ENCODE results near the gene MAML1. TPM values are rescaled to one million over a fixed set of nuclear protein-coding genes. Genes with fewer than 3 reads are reported as not detected.

The MAML1 gene
- total and polyA plus RNA-seq, 2 experiments from 2014 or later = 5.8 to 9.5 TPM

DNA sequence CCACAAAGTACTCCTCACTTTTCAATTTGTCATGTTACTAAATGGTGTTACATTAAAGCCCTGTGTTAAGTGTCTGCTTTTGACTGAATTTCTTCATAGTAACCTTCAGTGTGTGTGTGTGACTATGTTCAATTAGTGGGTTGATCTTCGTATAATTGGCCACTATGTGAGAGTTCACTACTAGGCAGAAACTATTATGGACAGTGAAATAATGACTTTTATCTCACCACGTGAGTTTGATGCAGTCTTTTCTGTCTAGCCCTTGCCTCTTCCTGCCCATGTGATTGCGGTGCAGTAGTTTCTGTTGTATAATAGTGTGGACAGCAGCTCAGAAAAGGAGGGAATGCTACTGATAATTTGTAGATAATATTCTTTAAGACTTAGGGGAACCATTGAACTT, 1.8 kb upstream of the MAML1 start:
- Histone ChIP-seq H3K79me2 (ENCODE audit: insufficient read depth) (peaks cover 43% of the 10 kb centered on the region), H3K9me3 (ENCODE audit: low read depth) (no peaks in the 10 kb centered on the region), H3K27me3 (replicated peaks; ENCODE audit: insufficient read depth) (no peaks in the 10 kb centered on the region), H3K36me3 (ENCODE audit: low read depth) (peaks cover 49% of the 10 kb centered on the region), H3K9ac (peak overlapping the region; percentile 89; the same call in 1 of the 2 replicates), H3K4me3 (no peak overlapping the region), H3F3A (ENCODE audit: insufficient read depth) (peaks cover 73% of the 10 kb centered on the region), H3K4me1 (ENCODE audit: insufficient read depth) (peaks cover 14% of the 10 kb centered on the region), H4K20me1 (ENCODE audit: insufficient read depth) (peaks cover 4% of the 10 kb centered on the region; the same call in 1 of the 2 replicates), H3K27ac (peak overlapping the region; percentile 82), H3K9me2 (ENCODE audit: insufficient read depth) (no peaks in the 10 kb centered on the region), H3K4me2 (ENCODE audit: unreplicated experiment) (no peak overlapping the region), H2AFZ (no peak overlapping the region)
- 97 to 99% methylated on average over 3 of the region's 3 CpGs for WGBS, 2 experiments (ENCODE audit: low coverage in 1 of 2, low lambda C conversion rate in 2 of 2, missing lambda C conversion rate in 2 of 2)
- TF ChIP-seq EZH2phosphoT487 (IDR thresholded peaks at IDR 0.05; ENCODE audit: insufficient read depth, low read depth) = no peak
- no peak for TF ChIP-seq EZH2 (IDR thresholded peaks at IDR 0.05; ENCODE audit: insufficient read depth, poor library complexity, severe bottlenecking)
- DNase-seq = no peak
- in situ Hi-C loops (cut with MboI) = no loop called here

DNA sequence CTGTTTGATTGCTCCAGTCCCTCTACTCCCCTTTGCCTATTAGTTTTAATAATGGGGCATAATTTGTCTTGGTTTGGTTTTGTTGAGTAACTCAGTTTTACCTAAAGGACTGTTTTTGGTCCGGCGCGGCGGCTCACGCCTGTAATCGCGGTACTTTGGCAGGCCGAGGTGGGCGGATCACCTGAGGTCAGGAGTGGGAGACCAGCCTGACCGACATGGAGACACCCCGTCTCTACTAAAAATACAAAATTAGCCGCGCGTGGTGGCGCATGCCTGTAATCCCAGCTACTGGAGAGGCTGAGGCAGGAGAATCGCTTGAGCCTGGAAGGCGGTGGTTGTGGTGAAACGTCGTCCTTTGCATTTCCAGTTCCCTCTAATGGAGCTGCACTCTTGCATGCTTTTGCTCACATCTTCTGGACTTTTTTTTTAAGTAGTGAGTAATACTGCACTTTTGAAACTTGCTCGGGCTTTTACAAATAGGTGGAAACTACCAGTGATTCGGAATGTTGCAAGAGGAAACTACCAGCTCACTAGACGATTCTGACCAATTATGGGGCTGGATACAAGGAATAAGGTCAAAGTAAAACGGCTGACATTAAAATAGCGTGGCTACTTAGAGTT, 721 bp upstream of the MAML1 start:
- no peaks in the 10 kb centered on the region for H3K9me2 ChIP-seq (ENCODE audit: insufficient read depth)
- peaks cover 53% of the 10 kb centered on the region for H3K79me2 ChIP-seq (ENCODE audit: insufficient read depth)
- peaks cover 38% of the 10 kb centered on the region for H3K36me3 ChIP-seq (ENCODE audit: low read depth)
- peak overlapping the region; percentile 84 for H3K4me3 ChIP-seq
- peak overlapping the region; percentile 89 for H3K9ac ChIP-seq
- in situ Hi-C loops (cut with MboI) = no loop called here
- WGBS, 2 experiments (ENCODE audit: low coverage in 1 of 2, low lambda C conversion rate in 2 of 2, missing lambda C conversion rate in 2 of 2) = 61 to 65% methylated on average over 24 of the region's 24 CpGs
- H3K4me1 ChIP-seq (ENCODE audit: insufficient read depth) = peaks cover 14% of the 10 kb centered on the region
- H3K27me3 ChIP-seq (replicated peaks; ENCODE audit: insufficient read depth) = no peaks in the 10 kb centered on the region
- peak overlapping the region; percentile 71 for H3K4me2 ChIP-seq (ENCODE audit: unreplicated experiment)
- H2AFZ ChIP-seq = peak overlapping the region; percentile 49
- H3F3A ChIP-seq (ENCODE audit: insufficient read depth) = peaks cover 66% of the 10 kb centered on the region
- H3K27ac ChIP-seq = peak overlapping the region; percentile 82
- peak; percentile 94 for DNase-seq
- peaks cover 4% of the 10 kb centered on the region; the same call in 1 of the 2 replicates for H4K20me1 ChIP-seq (ENCODE audit: insufficient read depth)
- no peaks in the 10 kb centered on the region for H3K9me3 ChIP-seq (ENCODE audit: low read depth)
- TF ChIP-seq EZH2phosphoT487 (IDR thresholded peaks at IDR 0.05; ENCODE audit: insufficient read depth, low read depth) (no peak), EZH2 (IDR thresholded peaks at IDR 0.05; ENCODE audit: insufficient read depth, poor library complexity, severe bottlenecking) (no peak)

DNA sequence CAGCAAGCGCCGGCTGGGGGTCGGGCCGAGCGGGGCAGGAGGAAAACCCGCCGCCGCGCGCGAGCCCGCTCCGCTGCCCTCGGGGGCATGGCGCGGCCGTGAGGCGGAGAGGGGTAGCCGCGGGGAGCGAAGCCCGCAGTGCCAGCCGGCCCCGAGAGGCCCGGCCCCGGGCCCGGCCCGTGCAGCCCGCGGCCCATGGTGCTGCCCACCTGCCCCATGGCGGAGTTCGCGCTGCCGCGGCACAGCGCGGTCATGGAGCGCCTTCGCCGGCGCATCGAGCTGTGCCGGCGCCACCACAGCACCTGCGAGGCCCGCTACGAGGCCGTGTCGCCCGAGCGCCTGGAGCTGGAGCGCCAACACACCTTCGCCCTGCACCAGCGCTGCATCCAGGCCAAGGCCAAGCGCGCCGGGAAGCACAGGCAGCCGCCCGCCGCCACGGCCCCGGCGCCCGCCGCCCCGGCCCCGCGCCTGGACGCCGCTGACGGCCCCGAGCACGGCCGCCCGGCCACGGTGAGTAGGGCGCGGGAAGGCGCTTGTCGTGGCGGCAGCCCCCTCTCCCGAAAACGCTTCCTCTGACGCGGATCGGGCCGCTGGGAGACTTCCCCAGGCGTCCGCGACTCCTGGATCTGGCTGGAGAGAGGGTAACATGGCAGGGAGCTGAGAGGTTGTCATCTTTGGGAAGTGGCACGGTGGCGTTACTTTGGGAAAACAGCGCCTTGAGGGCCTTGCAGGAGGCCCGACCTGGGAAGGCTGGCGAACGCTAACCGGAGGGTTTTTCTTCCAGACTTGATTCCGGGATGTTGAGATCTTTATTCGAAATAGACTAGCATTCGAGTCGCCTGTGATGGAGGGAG, 523 bp downstream of the MAML1 start:
- Histone ChIP-seq H4K20me1 (ENCODE audit: insufficient read depth) (peaks cover 4% of the 10 kb centered on the region; the same call in 1 of the 2 replicates), H3K27ac (peak overlapping the region; percentile 82), H2AFZ (peak overlapping the region; percentile 70), H3K9me2 (ENCODE audit: insufficient read depth) (no peaks in the 10 kb centered on the region), H3K9me3 (ENCODE audit: low read depth) (no peaks in the 10 kb centered on the region), H3K9ac (peak overlapping the region; percentile 89), H3K4me1 (ENCODE audit: insufficient read depth) (peaks cover 14% of the 10 kb centered on the region), H3K27me3 (replicated peaks; ENCODE audit: insufficient read depth) (no peaks in the 10 kb centered on the region), H3F3A (ENCODE audit: insufficient read depth) (peaks cover 54% of the 10 kb centered on the region), H3K4me3 (peak overlapping the region; percentile 84), H3K4me2 (ENCODE audit: unreplicated experiment) (peak overlapping the region; percentile 97), H3K36me3 (ENCODE audit: low read depth) (peaks cover 27% of the 10 kb centered on the region), H3K79me2 (ENCODE audit: insufficient read depth) (peaks cover 58% of the 10 kb centered on the region)
- peak; percentile 68 for DNase-seq
- WGBS, 2 experiments (ENCODE audit: low coverage in 1 of 2, low lambda C conversion rate in 2 of 2, missing lambda C conversion rate in 2 of 2) = 1 to 2% methylated on average over 38 to 42 of the region's 101 CpGs
- in situ Hi-C loops (cut with MboI) = no loop called here
- TF ChIP-seq EZH2 (IDR thresholded peaks at IDR 0.05; ENCODE audit: insufficient read depth, poor library complexity, severe bottlenecking) = no peak
- no peak for TF ChIP-seq EZH2phosphoT487 (IDR thresholded peaks at IDR 0.05; ENCODE audit: insufficient read depth, low read depth)

GRCh38 chr5:179733772-179734126, 1.1 kb downstream of the MAML1 start:
- H3K27me3 ChIP-seq (replicated peaks; ENCODE audit: insufficient read depth) = no peaks in the 10 kb centered on the region
- peaks cover 48% of the 10 kb centered on the region for H3F3A ChIP-seq (ENCODE audit: insufficient read depth)
- no peak for TF ChIP-seq EZH2phosphoT487 (IDR thresholded peaks at IDR 0.05; ENCODE audit: insufficient read depth, low read depth)
- TF ChIP-seq EZH2 (IDR thresholded peaks at IDR 0.05; ENCODE audit: insufficient read depth, poor library complexity, severe bottlenecking) = no peak
- 0% methylated on average over 2 of the region's 2 CpGs for WGBS, 2 experiments (ENCODE audit: low coverage in 1 of 2, low lambda C conversion rate in 2 of 2, missing lambda C conversion rate in 2 of 2)
- peak; percentile 10 for DNase-seq
- peaks cover 14% of the 10 kb centered on the region for H3K4me1 ChIP-seq (ENCODE audit: insufficient read depth)
- peak overlapping the region; percentile 70 for H2AFZ ChIP-seq
- H3K9ac ChIP-seq = peak overlapping the region; percentile 89
- no peaks in the 10 kb centered on the region for H3K9me3 ChIP-seq (ENCODE audit: low read depth)
- peak overlapping the region; percentile 82 for H3K27ac ChIP-seq
- H3K36me3 ChIP-seq (ENCODE audit: low read depth) = peaks cover 21% of the 10 kb centered on the region
- H3K9me2 ChIP-seq (ENCODE audit: insufficient read depth) = no peaks in the 10 kb centered on the region
- H3K4me2 ChIP-seq (ENCODE audit: unreplicated experiment) = peak overlapping the region; percentile 97
- peaks cover 63% of the 10 kb centered on the region for H3K79me2 ChIP-seq (ENCODE audit: insufficient read depth)
- peak overlapping the region; percentile 84 for H3K4me3 ChIP-seq
- in situ Hi-C loops (cut with MboI) = no loop called here
- peaks cover 7% of the 10 kb centered on the region for H4K20me1 ChIP-seq (ENCODE audit: insufficient read depth)

Measured in GM23248 (cell line).